ENCODE measurements around the gene GTPBP1. TPM values are rescaled to one million over a fixed set of nuclear protein-coding genes. Genes with fewer than 3 reads are reported as not detected.
A peak's percentile ranks its signal among the peaks of the same experiment; 100 is the strongest.

GTPBP1 gene
- total and polyA plus RNA-seq, 9 donors: 22.5 to 45.3 (median 34.6) TPM

GRCh38 chr22:38712486-38713207, 6.9 kb downstream of the GTPBP1 start:
- Histone ChIP-seq H3K9me3 (replicated peaks; ENCODE audit: control insufficient read depth, low read depth, low read length) (no peaks in the 10 kb centered on the region), H3K36me3 (ENCODE audit: control insufficient read depth, insufficient read depth, low read length) (peaks cover 58% of the 10 kb centered on the region), H3K4me3 (ENCODE audit: low read length) (no peak overlapping the region), H3K4me1 (ENCODE audit: control insufficient read depth, insufficient read depth, low read length) (peaks cover 53% of the 10 kb centered on the region), H3K27ac (ENCODE audit: low read length) (no peak overlapping the region), H3K27me3 (ENCODE audit: control insufficient read depth, insufficient read depth, low read length) (no peaks in the 10 kb centered on the region)
- 90% methylated on average over 3 of the region's 11 CpGs for whole genome bisulfite sequencing (ENCODE audit: insufficient coverage)
- no peak for DNase-seq

- H3K27ac ChIP-seq (ENCODE audit: low read length): peak overlapping the region; percentile 17
- no peaks in the 10 kb centered on the region for H3K9me3 ChIP-seq (replicated peaks; ENCODE audit: control insufficient read depth, low read depth, low read length)
- no peaks in the 10 kb centered on the region for H3K27me3 ChIP-seq (ENCODE audit: control insufficient read depth, insufficient read depth, low read length)
- no peak for DNase-seq
- H3K4me3 ChIP-seq (ENCODE audit: low read length): no peak overlapping the region
- 72% methylated on average over 7 of the region's 8 CpGs for WGBS (ENCODE audit: insufficient coverage)
- H3K36me3 ChIP-seq (ENCODE audit: control insufficient read depth, insufficient read depth, low read length): peaks cover 67% of the 10 kb centered on the region
- peaks cover 43% of the 10 kb centered on the region for H3K4me1 ChIP-seq (ENCODE audit: control insufficient read depth, insufficient read depth, low read length)
Observed at GRCh38 chr22:38713921-38714320, 8.2 kb downstream of the GTPBP1 start.

GRCh38 chr22:38715176-38715764, 9.5 kb downstream of the GTPBP1 start:
- peaks cover 63% of the 10 kb centered on the region for H3K36me3 ChIP-seq (ENCODE audit: control insufficient read depth, insufficient read depth, low read length)
- no peak overlapping the region for H3K4me3 ChIP-seq (ENCODE audit: low read length)
- no peak for DNase-seq
- H3K27me3 ChIP-seq (ENCODE audit: control insufficient read depth, insufficient read depth, low read length): no peaks in the 10 kb centered on the region
- H3K27ac ChIP-seq (ENCODE audit: low read length): peak overlapping the region; percentile 62
- no peaks in the 10 kb centered on the region for H3K9me3 ChIP-seq (replicated peaks; ENCODE audit: control insufficient read depth, low read depth, low read length)
- H3K4me1 ChIP-seq (ENCODE audit: control insufficient read depth, insufficient read depth, low read length): peaks cover 40% of the 10 kb centered on the region
- 80% methylated on average over 7 of the region's 9 CpGs for WGBS (ENCODE audit: insufficient coverage)

GRCh38 chr22:38715852-38716251, 10.1 kb downstream of the GTPBP1 start:
- DNase-seq: no peak
- no peaks in the 10 kb centered on the region for H3K27me3 ChIP-seq (ENCODE audit: control insufficient read depth, insufficient read depth, low read length)
- no peaks in the 10 kb centered on the region for H3K9me3 ChIP-seq (replicated peaks; ENCODE audit: control insufficient read depth, low read depth, low read length)
- no peak overlapping the region for H3K4me3 ChIP-seq (ENCODE audit: low read length)
- 96% methylated on average over 13 of the region's 15 CpGs for WGBS (ENCODE audit: insufficient coverage)
- peaks cover 61% of the 10 kb centered on the region for H3K36me3 ChIP-seq (ENCODE audit: control insufficient read depth, insufficient read depth, low read length)
- no peak overlapping the region for H3K27ac ChIP-seq (ENCODE audit: low read length)
- H3K4me1 ChIP-seq (ENCODE audit: control insufficient read depth, insufficient read depth, low read length): peaks cover 40% of the 10 kb centered on the region

GRCh38 chr22:38716271-38716670, 10.5 kb downstream of the GTPBP1 start:
- Histone ChIP-seq H3K36me3 (ENCODE audit: control insufficient read depth, insufficient read depth, low read length) (peaks cover 60% of the 10 kb centered on the region), H3K4me3 (ENCODE audit: low read length) (no peak overlapping the region), H3K27me3 (ENCODE audit: control insufficient read depth, insufficient read depth, low read length) (no peaks in the 10 kb centered on the region), H3K27ac (ENCODE audit: low read length) (no peak overlapping the region), H3K4me1 (ENCODE audit: control insufficient read depth, insufficient read depth, low read length) (peaks cover 40% of the 10 kb centered on the region), H3K9me3 (replicated peaks; ENCODE audit: control insufficient read depth, low read depth, low read length) (no peaks in the 10 kb centered on the region)
- WGBS (ENCODE audit: insufficient coverage): 93% methylated on average over 7 of the region's 10 CpGs
- DNase-seq: no peak

- Histone ChIP-seq H3K4me3 (ENCODE audit: low read length) (no peak overlapping the region), H3K27ac (ENCODE audit: low read length) (no peak overlapping the region), H3K4me1 (ENCODE audit: control insufficient read depth, insufficient read depth, low read length) (peaks cover 40% of the 10 kb centered on the region), H3K9me3 (replicated peaks; ENCODE audit: control insufficient read depth, low read depth, low read length) (no peaks in the 10 kb centered on the region), H3K27me3 (ENCODE audit: control insufficient read depth, insufficient read depth, low read length) (no peaks in the 10 kb centered on the region), H3K36me3 (ENCODE audit: control insufficient read depth, insufficient read depth, low read length) (peaks cover 65% of the 10 kb centered on the region)
- 94% methylated on average over 7 of the region's 9 CpGs for WGBS (ENCODE audit: insufficient coverage)
- no peak for DNase-seq
Observed at GRCh38 chr22:38716826-38717225, 11.1 kb downstream of the GTPBP1 start.

- Histone ChIP-seq H3K4me3 (ENCODE audit: low read length) (no peak overlapping the region), H3K4me1 (ENCODE audit: control insufficient read depth, insufficient read depth, low read length) (peaks cover 38% of the 10 kb centered on the region), H3K36me3 (ENCODE audit: control insufficient read depth, insufficient read depth, low read length) (peaks cover 61% of the 10 kb centered on the region), H3K27ac (ENCODE audit: low read length) (no peak overlapping the region), H3K27me3 (ENCODE audit: control insufficient read depth, insufficient read depth, low read length) (no peaks in the 10 kb centered on the region), H3K9me3 (replicated peaks; ENCODE audit: control insufficient read depth, low read depth, low read length) (no peaks in the 10 kb centered on the region)
- no peak for DNase-seq
- WGBS (ENCODE audit: insufficient coverage): 88% methylated on average over 3 of the region's 6 CpGs
Observed at GRCh38 chr22:38717244-38717643, 11.5 kb downstream of the GTPBP1 start.

- no peak overlapping the region for H3K4me3 ChIP-seq (ENCODE audit: low read length)
- no peaks in the 10 kb centered on the region for H3K27me3 ChIP-seq (ENCODE audit: control insufficient read depth, insufficient read depth, low read length)
- H3K36me3 ChIP-seq (ENCODE audit: control insufficient read depth, insufficient read depth, low read length): peaks cover 62% of the 10 kb centered on the region
- DNase-seq: peak; percentile 44
- H3K9me3 ChIP-seq (replicated peaks; ENCODE audit: control insufficient read depth, low read depth, low read length): no peaks in the 10 kb centered on the region
- H3K27ac ChIP-seq (ENCODE audit: low read length): no peak overlapping the region
- 67% methylated on average over 6 of the region's 6 CpGs for WGBS (ENCODE audit: insufficient coverage)
- peaks cover 27% of the 10 kb centered on the region for H3K4me1 ChIP-seq (ENCODE audit: control insufficient read depth, insufficient read depth, low read length)
Observed at GRCh38 chr22:38718414-38718813, 12.7 kb downstream of the GTPBP1 start.

- no peaks in the 10 kb centered on the region for H3K27me3 ChIP-seq (ENCODE audit: control insufficient read depth, insufficient read depth, low read length)
- no peak overlapping the region for H3K4me3 ChIP-seq (ENCODE audit: low read length)
- no peak for DNase-seq
- no peak overlapping the region for H3K27ac ChIP-seq (ENCODE audit: low read length)
- peaks cover 22% of the 10 kb centered on the region for H3K4me1 ChIP-seq (ENCODE audit: control insufficient read depth, insufficient read depth, low read length)
- H3K36me3 ChIP-seq (ENCODE audit: control insufficient read depth, insufficient read depth, low read length): peaks cover 70% of the 10 kb centered on the region
- no peaks in the 10 kb centered on the region for H3K9me3 ChIP-seq (replicated peaks; ENCODE audit: control insufficient read depth, low read depth, low read length)
- 92% methylated on average over 5 of the region's 6 CpGs for WGBS (ENCODE audit: insufficient coverage)
Observed at GRCh38 chr22:38719196-38719595, 13.5 kb downstream of the GTPBP1 start.

- no peak overlapping the region for H3K27ac ChIP-seq (ENCODE audit: low read length)
- H3K27me3 ChIP-seq (ENCODE audit: control insufficient read depth, insufficient read depth, low read length): no peaks in the 10 kb centered on the region
- H3K36me3 ChIP-seq (ENCODE audit: control insufficient read depth, insufficient read depth, low read length): peaks cover 76% of the 10 kb centered on the region
- no peaks in the 10 kb centered on the region for H3K9me3 ChIP-seq (replicated peaks; ENCODE audit: control insufficient read depth, low read depth, low read length)
- no CpG with 5 or more reads among the region's 3 CpGs for WGBS (ENCODE audit: insufficient coverage)
- no peak for DNase-seq
- H3K4me1 ChIP-seq (ENCODE audit: control insufficient read depth, insufficient read depth, low read length): peaks cover 11% of the 10 kb centered on the region
- no peak overlapping the region for H3K4me3 ChIP-seq (ENCODE audit: low read length)
Observed at GRCh38 chr22:38720350-38720749, 14.6 kb downstream of the GTPBP1 start.
